HG03571 (cell line): ENCODE results near the gene PFKFB2.

Experiments
- ATAC-seq: cut with Tn5 transposase; IDR thresholded peaks from one replicate; pipeline ENCODE4 v1.9.1; 2021; ENCODE audit not compliant: unreplicated experiment

PFKFB2 gene

DNA sequence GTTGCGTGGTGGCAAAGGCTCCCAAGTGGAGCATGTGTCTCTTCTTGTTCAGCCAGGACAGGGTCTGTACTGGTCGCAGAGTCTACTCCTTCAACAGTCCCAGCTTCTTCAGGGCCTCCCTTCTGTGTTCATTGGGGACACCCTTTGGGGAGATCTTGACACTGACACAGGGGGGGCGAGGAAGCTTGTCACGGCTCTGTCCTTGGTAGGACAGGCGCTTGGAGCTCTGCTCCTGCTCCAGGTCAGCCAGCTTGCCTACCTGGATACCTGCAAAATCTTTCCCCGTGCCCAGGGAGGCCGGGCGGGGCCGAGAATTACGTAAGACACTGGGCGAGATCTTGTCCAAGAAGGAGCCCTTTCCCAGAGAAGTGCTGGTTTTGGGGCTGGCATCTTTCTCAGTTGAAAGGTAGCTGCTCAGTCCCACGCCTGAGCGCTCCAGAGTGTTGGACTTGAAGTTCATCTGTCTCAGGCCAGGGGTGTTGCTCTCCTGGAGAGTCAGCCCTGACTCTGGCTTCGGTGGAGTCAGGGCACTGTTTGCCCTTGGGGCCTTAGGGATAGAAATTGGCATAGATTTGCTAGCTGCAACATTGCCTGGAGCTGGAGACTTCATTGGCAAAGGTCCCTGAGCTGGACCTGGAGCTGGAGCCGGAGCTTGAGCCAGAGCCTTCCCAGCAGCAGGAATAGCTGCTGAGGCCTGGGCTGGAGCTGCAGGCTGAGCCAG, 31.0 kb upstream of the PFKFB2 start:
- no peak for ATAC-seq

DNA sequence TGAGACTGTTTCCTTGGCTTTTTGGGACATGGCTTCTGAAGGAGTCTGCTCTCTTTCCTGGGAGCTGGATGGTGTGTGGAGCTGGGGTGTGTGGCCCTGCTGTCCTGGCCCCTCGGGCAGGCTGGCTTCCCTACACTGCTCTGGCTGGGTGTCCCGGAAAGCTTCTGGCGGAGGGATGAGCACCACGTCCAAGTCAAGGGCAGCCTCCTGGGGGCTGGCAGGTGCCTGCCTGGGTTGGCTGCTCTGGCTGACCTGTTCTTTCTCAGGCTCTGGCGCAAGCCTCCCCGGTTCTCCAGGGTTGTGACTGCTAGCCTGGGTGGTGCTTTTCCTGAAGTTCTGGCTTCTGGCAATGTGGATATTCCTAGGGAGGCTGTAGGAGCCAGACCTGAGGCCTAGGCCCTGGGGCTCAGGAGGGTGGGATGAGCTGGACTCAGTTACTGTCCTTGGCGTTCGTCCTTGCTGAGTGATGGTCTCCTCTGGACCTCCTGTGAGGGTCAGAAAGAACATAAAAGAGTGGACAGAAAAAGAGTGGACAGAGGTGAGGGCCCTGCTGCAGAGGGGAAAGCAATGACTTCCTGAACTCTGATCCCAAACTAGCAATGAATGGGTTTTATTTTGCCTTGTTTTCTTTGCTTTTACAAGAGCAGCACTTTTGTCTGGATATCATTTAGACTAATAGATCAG, 29.9 kb upstream of the PFKFB2 start:
- no peak for ATAC-seq

DNA sequence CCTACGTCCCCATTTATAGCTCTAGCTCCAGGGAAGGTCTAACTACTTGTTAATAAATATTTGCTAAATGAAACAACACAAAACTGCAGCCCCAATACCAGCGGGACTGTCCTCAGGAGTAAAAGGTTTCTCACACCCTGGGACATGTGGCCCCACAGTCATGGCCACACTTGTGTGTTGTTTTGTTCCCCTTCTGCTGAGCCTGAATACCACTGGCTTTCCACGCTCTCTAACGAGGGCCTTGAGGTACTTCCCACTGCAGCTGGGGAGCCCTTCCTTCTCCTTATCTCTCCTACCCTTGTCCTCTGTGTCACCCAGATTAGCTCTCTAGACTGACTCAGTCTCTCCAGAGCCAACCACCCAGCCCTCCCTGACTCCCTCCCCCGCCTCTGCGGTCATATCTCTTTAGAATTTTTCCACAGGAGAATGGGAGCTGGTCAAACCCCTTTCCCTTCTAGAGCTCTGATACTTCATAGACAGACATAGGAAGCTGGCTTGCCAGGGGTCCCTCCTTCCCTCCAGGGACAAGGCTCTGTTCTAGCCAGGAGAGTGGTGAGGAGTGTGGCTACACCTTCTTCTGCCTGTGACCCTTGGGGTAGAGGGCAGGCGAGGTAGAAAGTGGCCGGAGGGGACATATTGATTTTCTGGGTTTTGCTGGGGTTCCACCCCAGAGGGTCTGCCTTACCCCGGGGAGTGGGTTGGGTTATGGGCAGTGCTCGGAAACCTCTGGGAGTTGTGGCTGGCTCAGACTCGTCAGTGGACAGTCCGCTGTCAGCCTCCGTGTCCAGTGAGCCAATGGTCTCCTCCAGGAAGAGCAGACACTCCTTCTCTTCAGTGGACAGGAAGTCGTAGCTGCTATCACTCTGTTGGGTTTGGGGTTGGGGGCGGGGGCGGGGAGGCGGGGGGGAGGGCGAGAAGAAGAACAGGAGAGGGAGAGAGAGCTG, 28.6 kb upstream of the PFKFB2 start:
- no peak for ATAC-seq

DNA sequence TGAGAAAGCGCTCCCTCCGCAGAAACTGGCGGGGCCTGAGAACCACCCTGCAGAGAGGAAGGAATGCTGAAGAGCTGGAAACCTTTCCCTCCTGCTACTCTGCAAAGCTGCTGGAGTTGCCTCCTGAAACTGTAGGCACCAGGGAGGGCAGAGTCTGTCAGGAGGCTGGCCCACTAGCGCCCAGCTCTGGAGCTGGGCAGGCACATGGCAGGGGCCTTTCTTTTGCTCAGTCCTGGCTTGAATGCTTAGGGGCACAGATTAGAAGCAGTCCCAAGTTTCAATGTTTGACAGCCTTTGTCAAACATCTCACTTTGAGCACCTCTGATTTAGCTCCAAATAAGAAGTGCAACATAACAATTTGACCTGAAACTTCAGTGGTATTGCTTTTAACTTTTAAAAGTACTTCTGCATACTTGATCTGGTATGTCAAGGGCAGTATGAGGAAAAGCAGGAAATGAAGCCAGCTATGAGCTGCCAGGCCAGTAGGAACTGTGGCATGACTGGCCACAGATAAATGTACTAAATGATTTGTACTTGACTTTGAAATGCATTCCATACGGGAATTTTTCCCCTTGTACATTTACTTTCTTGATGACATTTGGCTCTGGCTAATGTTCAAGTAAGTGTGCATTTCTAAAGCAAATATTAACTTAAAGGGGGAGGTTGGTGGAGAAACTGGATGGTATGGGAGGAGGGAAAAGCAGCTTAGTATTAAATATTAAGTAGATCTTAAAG, 27.8 kb upstream of the PFKFB2 start:
- ATAC-seq: no peak

DNA sequence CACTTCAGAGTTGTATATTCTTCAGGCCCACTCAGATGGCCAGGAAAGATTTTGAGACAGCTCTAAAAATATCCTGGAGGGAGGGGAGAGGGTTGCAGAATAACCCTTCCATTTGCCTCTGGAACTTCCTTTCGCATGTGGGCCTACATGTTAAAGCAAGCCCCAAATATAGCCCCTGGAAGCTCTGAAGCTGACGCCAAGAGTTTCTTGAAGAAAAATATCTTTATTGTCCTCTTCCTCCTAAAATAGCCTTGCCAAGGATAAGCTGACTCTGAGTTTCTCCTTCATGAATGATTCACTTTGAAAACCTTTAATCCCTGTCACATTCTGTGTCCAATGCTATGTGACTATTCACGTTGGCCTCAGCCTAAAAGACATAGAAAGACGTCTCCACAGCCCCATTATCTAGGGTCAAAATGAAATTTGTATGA, 27.0 kb upstream of the PFKFB2 start:
- ATAC-seq: no peak

DNA sequence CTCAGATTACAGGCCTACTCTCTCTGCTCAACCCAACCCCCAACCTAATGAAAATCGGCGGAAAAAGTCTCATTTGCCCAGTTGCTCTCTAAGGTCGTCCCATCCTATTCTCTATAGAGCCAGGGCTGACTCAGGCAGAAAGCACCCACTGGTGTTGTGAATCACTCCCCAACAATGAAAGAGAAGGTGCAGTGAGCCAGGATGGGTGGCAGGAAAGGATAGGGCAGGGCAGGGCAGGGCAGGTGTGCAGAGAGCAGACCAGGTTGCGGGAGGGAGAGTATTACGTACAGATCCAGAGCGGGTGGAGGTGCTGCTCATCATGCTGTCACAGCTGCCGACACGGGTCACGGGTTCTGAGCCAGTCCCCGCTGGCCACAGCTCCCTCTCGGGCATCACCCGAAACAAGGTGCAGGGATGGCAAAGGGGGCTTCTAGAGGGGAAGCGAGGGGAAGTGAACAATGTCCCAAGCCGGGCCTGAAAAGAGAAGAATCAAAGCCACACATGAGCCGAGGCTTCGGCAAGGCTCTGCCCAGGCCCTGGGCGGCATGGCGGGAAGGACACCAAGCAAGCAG, 25.8 kb upstream of the PFKFB2 start:
- no peak for ATAC-seq

DNA sequence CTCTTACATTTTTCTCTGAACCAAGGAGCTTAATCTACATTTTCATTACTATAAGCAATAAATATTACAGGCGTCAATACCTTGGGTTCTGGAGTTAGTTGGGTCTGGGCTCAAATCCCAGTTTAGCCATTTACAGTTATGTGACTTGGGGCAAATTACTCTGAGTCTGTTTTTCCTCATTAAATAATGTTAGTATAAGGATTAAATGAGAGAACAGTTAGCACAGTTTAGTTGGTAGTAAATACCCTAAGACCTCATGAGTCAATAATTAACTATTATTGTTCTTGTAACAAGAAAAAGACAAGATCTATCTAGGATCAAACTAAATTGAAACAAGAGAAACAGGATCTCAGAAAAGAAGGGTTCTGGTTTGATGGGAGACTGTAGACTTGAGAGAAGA, 25.2 kb upstream of the PFKFB2 start:
- ATAC-seq: no peak

DNA sequence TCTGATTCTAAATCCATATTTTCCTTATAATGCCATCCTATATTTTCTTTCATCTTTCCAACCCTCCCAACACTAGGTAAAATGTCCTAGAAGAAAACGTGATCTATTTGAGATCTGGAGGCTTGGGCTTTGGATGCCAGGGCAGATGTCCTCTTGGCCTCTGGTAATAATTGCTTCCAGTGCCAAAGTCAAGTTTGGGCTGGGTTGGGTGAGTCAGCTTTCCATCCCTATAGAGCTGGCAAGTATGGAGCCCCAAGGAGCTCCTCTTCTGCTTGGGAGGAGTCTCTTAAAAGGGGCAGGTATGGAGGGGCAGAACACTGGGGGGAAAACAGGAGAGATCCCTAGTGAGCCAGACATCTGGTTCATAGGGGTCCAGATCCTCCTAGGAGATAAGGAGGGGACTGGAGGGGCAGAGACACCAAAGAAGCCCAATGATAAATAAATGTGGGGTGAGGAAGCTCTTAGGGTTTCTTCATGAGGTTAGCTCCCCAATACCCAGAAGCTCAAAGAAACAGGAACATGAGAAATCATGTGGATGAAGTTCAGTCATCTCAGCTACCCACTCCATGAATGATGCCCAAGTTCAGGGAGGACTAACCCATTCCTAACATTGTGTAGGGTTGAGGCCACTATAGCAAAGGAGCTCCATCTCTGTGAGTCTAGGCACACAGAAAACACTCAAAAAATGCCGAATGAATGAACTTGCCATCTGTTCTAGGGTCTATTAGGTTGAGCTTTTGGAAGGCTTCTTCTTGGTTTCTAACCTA, 24.0 kb upstream of the PFKFB2 start:
- ATAC-seq: no peak

DNA sequence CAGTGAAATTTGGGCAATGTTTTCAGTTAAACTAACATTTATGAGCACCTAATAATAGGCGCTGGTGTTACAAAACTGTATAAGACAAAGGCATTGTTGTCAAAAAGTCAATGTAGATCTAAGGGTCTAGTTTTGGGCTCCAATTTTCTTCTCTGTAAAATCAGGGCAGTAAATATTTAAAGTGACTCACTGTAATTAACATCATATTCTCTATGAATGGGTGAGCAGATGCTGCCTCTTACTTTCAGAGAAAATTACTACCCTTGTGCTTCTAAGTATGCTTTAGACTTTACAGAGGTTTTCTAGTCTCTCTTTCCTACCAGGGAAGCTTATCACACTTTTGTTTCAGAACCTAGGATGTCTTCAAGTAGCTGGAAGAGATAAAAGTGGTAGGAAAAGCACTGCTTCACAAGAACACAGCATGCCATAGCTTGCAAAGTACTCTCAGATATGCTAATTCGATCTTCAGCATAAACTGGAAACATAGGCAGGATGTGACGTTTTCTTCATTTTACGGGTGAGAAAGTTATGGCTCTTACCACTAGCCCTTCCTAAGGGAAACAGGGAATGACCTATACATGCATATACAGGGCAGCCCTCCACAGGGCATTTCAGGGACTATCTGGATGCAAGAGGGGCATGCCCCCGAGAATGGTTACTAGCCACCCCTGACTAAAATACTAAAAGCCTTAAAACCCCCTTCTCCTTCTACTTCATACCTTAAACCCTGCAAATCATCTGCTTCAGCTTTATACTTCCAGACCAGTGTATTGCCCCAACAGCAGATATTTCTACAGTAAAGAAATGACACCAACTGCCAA, 23.2 kb upstream of the PFKFB2 start:
- ATAC-seq: no peak

DNA sequence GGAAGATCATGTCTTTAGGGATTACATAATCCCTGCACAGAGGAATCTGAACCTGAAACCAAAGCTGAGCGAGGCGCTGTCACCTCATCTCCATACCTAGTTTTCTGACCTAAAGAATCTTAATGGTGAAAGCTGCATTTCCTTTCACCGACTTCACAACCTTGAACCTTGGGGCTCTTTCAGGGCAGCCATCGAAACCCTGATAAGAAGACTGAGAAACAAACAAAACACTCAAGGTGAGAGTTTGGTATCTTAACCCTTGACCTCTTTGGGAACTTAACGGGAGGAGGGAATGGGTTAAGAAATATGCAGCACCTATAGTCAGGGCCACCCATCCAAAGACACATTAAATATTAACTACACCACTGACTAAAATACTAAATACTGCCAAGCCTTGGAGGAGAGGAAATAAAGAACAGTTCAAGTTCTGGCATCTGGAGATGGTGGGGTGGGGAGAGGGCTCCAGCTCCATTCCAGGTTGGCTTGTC, 22.5 kb upstream of the PFKFB2 start:
- no peak for ATAC-seq

DNA sequence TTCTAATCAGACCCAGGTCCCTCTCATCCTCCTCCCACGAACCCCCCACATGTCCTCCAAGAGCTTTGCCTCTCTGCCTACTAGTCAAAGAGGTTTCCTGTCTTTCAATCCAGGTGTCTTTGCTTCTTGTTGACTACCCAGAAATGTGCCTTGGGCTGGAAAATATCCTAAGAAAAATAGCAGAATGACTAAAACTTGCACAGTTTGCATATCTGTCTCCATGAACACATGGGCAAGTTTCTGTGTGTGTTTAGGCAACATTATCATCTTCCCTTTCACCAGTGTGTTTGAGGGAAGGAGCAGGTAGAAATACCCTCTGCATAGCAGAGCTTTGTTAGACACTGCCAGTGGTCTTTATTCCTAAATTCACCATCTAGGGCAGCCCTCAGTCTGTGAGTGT, 22.1 kb upstream of the PFKFB2 start:
- no peak for ATAC-seq

DNA sequence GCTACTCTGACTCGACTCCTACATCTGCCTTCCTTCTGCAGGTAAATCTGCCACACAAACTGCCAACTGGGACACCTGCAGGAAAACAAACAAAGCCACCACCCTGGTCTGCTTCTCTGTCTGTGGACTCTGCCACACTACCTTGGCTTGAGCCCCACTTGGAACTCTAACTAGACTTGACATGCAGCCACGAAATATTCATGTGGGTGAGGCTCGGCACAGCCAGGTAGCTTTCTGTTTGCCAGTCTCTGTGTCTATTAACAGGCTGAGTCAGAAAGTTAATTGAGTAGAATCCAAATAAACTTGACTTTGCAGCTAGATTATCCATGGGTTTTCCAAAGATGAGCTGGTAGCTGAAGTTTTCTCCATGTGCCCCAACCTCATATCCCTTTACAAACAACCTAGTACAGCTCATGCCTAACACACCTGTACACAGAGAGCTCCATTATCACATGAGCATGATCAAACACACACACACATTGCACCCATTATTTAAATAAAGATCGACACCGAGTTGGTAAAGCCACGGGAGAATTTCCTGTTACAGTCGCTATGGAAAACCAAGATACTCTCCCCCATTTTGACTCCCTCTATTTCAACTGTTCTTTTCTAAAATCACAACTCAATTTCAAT, 21.3 kb upstream of the PFKFB2 start:
- ATAC-seq: no peak

DNA sequence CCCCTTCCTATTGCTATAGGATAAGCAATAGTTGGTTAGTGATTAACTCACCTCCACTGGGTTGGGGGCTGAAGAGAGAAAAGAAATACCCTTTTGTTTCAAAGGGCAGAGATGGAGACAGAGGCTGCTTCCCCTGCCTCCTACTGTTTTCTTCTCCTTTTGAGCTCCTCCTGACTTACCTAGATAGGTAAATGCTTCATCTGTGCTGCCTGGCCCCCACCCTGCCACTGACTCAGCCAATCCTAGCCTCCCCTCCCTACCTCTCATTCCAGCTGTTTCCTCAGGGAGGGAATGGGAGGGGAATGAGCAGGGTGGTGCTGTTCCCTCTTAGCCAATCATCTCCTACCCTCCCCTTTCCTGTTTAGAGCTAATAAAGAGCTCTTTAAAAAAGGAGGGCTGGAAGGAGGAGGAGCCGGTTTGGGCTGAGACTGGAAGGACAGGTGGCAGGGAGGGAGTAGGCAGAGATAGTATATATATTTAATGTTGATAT, 20.5 kb upstream of the PFKFB2 start, which contains the start of gene C1orf116:
Gene C1orf116, minus strand, starts transcription at position 229 of the 490 bp plus-strand sequence. CDS start 5,158 bp downstream, outside the sequence.
- no peak for ATAC-seq

DNA sequence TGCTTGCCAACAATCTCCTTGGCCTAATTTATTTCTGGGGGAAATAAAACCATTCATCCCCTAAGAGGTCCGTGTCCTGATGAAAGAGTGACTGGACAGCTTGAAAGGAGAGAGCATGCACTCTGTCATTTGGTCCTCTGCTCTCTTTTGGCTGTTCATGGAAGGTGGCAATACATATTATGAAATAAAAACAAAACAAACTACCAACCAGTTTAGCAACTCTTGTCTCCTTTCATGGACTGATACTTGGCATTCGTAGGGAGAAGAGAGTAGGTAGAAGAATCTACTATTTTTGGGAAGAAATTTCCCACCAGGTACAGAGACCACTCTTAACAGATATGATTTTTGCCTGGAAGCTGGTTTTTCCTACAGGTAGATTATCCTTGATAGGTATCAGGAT, 19.8 kb upstream of the PFKFB2 start:
- ATAC-seq: no peak

DNA sequence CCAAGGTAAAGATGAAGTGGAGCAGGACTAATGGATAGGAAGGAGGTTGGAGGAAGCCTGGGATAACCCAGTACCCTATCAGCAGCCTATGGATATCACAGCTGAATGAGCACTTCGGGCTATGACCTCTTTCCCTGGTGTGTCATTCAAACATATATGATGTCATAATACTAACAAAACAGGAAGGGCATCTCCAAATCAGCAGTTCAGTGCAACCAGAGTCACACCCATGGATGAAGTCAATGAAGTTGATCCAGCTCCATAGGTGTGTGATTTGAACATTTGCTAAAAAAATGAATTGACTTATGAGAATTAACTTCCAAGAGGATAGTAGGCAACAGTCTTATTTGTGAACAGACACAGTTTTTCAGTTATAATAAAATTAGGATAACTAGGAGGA, 18.9 kb upstream of the PFKFB2 start:
- no peak for ATAC-seq

DNA sequence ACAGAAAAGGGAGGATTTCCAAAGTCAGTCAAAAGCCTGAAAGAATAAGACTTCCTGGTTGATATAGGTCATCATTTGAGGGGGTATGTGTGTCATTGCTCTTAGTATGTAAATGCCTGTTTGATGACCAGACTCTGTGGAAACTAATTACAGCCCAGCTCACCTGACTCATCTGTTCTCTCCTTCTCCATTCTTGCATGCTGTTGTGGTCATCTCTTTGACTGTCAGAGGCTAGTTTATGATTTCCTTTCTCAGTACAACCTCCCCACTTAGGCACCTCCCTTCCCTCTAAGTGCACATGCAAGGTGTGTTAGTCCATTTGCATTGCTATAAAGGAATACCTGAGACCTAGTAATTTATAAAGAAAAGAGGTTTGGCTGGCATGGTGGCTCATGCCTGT, 18.1 kb upstream of the PFKFB2 start:
- ATAC-seq: no peak

DNA sequence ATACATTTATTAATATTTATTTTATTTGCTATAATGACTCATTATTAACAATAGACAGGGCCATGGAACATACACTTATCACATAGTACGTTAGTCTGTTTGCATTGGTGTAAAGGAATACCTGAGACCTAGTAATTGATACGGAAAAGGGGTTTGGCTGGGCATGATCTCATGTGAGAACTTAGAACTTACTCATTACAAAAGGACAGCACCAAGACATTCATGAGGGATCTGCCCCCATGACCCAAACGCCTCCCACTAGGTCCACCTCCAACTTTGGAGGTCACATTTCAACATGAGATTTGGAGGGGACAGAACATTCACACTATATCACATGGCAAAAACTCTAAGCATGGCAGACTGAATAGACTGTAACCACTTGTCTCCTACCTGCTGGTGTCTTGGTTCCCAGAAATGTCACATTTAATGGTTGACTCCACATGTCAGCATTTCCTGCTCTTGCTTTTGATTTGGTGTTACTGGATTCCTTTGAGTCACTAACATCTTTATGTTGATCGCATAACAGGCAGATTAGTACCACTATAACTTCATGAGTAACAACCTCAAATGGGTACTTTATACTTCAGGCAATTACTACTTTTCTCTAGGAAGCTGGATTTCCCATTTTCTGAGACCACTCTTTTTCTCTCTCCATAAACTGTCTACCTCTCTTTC, 17.1 kb upstream of the PFKFB2 start:
- no peak for ATAC-seq

DNA sequence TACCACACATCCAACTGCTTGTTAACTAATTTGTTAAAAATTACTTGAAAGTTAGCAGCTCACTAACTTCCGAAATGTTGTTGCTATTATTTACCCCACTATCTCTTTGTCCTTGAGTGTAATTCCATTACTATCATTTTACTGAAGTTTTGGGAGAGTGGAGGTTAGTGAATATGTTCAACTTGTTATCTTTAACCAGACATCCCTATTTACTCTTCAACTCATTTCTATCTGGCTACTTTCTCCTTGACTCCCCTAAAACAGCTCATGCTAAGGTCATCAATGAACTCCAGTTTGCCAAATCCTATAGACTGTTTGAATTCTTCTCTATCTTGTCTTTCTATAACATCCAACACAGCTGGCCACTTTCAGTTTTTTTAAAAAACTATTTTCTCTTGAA, 16.2 kb upstream of the PFKFB2 start:
- no peak for ATAC-seq
